Measurements from ENCODE around the gene PAX3. TPM values are rescaled to one million over a fixed set of nuclear protein-coding genes. Genes with fewer than 3 reads are reported as not detected.

Gene PAX3
- total RNA-seq, 3 donors from 2014 or later = 0.29 to 2.9 (median 2.3) TPM

DNA sequence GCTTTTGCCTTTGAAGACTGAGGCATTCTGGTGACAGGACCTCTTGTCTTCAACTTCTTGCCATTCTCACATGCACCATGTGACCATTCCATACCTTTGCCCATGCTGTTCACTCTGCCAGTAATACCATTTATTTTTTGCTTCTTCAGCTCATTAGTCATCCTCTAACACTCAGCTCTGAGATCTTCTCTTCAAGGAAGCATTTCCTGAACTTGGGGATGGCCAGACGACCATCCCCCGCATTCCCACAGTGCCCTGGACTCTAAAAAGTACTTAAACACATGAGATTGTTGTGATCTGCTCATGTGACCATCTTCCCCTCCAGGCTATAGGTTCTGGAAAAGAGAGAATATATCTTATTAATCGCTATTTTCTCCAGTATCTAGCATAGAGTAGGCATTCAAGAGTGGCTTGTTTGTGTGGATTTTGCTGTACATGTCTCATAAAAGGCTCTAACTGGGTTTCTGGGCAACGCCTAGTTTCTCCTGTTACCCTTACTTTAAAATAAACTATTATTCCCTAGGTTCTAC lies 33.9 kb downstream of the PAX3 start:
- Histone ChIP-seq H3K27ac (no peak overlapping the region), H3K4me1 (no peaks in the 10 kb centered on the region), H3K36me3 (no peaks in the 10 kb centered on the region), H3K9me3 (no peaks in the 10 kb centered on the region), H3K27me3 (peaks cover 0 to 36% of the 10 kb centered on the region in 2 donors), H3K4me3 (no peak overlapping the region)
- DNase-seq (ENCODE audit: low spot score in 2 of 2) = no peak
- TF ChIP-seq POLR2AphosphoS5 (IDR thresholded peaks at IDR 0.05) = no peak
- TF ChIP-seq POLR2A (IDR thresholded peaks at IDR 0.05) = no peak
- TF ChIP-seq, protein P1, sequence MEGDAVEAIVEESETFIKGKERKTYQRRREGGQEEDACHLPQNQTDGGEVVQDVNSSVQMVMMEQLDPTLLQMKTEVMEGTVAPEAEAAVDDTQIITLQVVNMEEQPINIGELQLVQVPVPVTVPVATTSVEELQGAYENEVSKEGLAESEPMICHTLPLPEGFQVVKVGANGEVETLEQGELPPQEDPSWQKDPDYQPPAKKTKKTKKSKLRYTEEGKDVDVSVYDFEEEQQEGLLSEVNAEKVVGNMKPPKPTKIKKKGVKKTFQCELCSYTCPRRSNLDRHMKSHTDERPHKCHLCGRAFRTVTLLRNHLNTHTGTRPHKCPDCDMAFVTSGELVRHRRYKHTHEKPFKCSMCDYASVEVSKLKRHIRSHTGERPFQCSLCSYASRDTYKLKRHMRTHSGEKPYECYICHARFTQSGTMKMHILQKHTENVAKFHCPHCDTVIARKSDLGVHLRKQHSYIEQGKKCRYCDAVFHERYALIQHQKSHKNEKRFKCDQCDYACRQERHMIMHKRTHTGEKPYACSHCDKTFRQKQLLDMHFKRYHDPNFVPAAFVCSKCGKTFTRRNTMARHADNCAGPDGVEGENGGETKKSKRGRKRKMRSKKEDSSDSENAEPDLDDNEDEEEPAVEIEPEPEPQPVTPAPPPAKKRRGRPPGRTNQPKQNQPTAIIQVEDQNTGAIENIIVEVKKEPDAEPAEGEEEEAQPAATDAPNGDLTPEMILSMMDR (IDR thresholded peaks at IDR 0.05) = no peak
- intact Hi-C loops (cut with DNase I; ENCODE audit: low total_unique reads) = no loop called here

DNA sequence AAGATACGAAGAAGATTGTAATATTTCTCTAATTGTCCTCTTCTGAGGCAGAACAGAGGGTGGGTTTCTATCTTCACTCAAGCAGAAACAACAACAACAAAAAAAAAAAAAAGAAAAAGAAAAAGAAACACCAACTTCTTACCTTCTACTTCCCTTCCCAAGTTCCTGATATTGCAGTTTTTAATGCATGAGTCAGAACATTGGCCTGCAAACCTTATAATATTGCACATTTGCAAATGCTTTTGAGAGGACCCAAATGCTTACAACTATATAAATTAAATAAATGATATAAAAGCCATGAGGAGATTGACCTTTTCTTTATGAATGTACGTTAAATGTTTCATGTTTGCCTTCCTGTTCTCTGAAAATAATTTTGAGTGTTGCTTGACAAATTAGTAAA lies 37.3 kb downstream of the PAX3 start:
- H3K9me3 ChIP-seq = no peaks in the 10 kb centered on the region
- H3K27me3 ChIP-seq = peaks cover 0 to 8% of the 10 kb centered on the region in 2 donors
- no peak overlapping the region for H3K27ac ChIP-seq
- no peaks in the 10 kb centered on the region for H3K4me1 ChIP-seq
- H3K4me3 ChIP-seq = no peak overlapping the region
- DNase-seq (ENCODE audit: low spot score in 2 of 2) = no peak
- no peaks in the 10 kb centered on the region for H3K36me3 ChIP-seq
- intact Hi-C loops (cut with DNase I; ENCODE audit: low total_unique reads) = no loop called here
- TF ChIP-seq POLR2AphosphoS5 (IDR thresholded peaks at IDR 0.05) (no peak), POLR2A (IDR thresholded peaks at IDR 0.05) (no peak)
- TF ChIP-seq, protein P1 (IDR thresholded peaks at IDR 0.05) = no peak

- intact Hi-C loops (cut with DNase I; ENCODE audit: low total_unique reads) = no loop called here
- no peaks in the 10 kb centered on the region for H3K9me3 ChIP-seq
These were observed 41.2 kb downstream of the PAX3 start for GRCh38 chr2:222257645-222258044.

GRCh38 chr2:222256250-222256649 lies 42.5 kb downstream of the PAX3 start:
- Histone ChIP-seq H3K9me3 (no peaks in the 10 kb centered on the region), H3K4me3 (no peak overlapping the region), H3K27ac (no peak overlapping the region), H3K36me3 (no peaks in the 10 kb centered on the region), H3K4me1 (no peaks in the 10 kb centered on the region), H3K27me3 (no peaks in the 10 kb centered on the region)
- intact Hi-C loops (cut with DNase I; ENCODE audit: low total_unique reads) = no loop called here
- TF ChIP-seq POLR2AphosphoS5 (IDR thresholded peaks at IDR 0.05) (no peak), POLR2A (IDR thresholded peaks at IDR 0.05) (no peak)
- TF ChIP-seq, protein P1 (IDR thresholded peaks at IDR 0.05) = no peak
- DNase-seq (ENCODE audit: low spot score in 2 of 2) = no peak

More at GRCh38 chr2:222257645-222258044, 41.2 kb downstream of the PAX3 start:
- no peaks in the 10 kb centered on the region for H3K27me3 ChIP-seq
- H3K36me3 ChIP-seq = no peaks in the 10 kb centered on the region
- TF ChIP-seq, protein P1 (IDR thresholded peaks at IDR 0.05) = no peak
- DNase-seq (ENCODE audit: low spot score in 2 of 2) = no peak
- no peak overlapping the region for H3K27ac ChIP-seq
- H3K4me1 ChIP-seq = no peaks in the 10 kb centered on the region
- H3K4me3 ChIP-seq = no peak overlapping the region

GRCh38 chr2:222255090-222255489 lies 43.7 kb downstream of the PAX3 start:
- H3K4me1 ChIP-seq = no peaks in the 10 kb centered on the region
- intact Hi-C loops (cut with DNase I; ENCODE audit: low total_unique reads) = no loop called here
- H3K27ac ChIP-seq = no peak overlapping the region
- H3K36me3 ChIP-seq = no peaks in the 10 kb centered on the region
- H3K9me3 ChIP-seq = no peaks in the 10 kb centered on the region
- no peak for DNase-seq (ENCODE audit: low spot score in 2 of 2)
- TF ChIP-seq POLR2AphosphoS5 (IDR thresholded peaks at IDR 0.05) (no peak), POLR2A (IDR thresholded peaks at IDR 0.05) (no peak)
- TF ChIP-seq, protein P1 (IDR thresholded peaks at IDR 0.05) = no peak
- no peaks in the 10 kb centered on the region for H3K27me3 ChIP-seq
- H3K4me3 ChIP-seq = no peak overlapping the region

Measured in breast epithelium (tissue), 4 donors.